ENCODE data around the gene PPP4R4. TPM values are rescaled to one million over a fixed set of nuclear protein-coding genes. Genes with fewer than 3 reads are reported as not detected.
"Not testable (repeated sequence)": the region's sequence is repeated elsewhere in the genome, so short reads cannot be mapped to it uniquely, and the experiment has no call there.

The PPP4R4 gene
- total and polyA plus RNA-seq, 12 donors, result 0.08 to 6.2 (median 0.55) TPM

- intact Hi-C loops (cut with DNase I), result no loop called here
- no peak for TF ChIP-seq CTCF (IDR thresholded peaks at IDR 0.05)
- TF ChIP-seq POLR2A (IDR thresholded peaks at IDR 0.05), result no peak
- H3K4me3 ChIP-seq, result no peak overlapping the region
- no peaks in the 10 kb centered on the region for H3K4me1 ChIP-seq (replicated peaks in 1 of 2)
- DNase-seq, result no peak
- H3K27me3 ChIP-seq, result no peaks in the 10 kb centered on the region
- H3K36me3 ChIP-seq (replicated peaks in 1 of 2), result no peaks in the 10 kb centered on the region
- no peaks in the 10 kb centered on the region for H3K9me3 ChIP-seq (replicated peaks in 1 of 3)
- no peak overlapping the region for H3K27ac ChIP-seq
- WGBS, 4 donors, result 70 to 86% (median 82%) methylated on average over 10 of the region's 10 CpGs
These were observed 95.0 kb downstream of the PPP4R4 start for GRCh38 chr14:94269156-94269555.

GRCh38 chr14:94276898-94277561 is 102.9 kb downstream of the PPP4R4 start:
- DNase-seq; intact Hi-C loops (cut with DNase I); H3K9me3 ChIP-seq (replicated peaks in 1 of 3); H3K27me3 ChIP-seq; H3K4me1 ChIP-seq (replicated peaks in 1 of 2); H3K36me3 ChIP-seq (replicated peaks in 1 of 2); H3K4me3 ChIP-seq; H3K27ac ChIP-seq: not testable (repeated sequence)
- WGBS, 4 donors, result 82 to 89% (median 85%) methylated on average over 11 of the region's 11 CpGs

DNA sequence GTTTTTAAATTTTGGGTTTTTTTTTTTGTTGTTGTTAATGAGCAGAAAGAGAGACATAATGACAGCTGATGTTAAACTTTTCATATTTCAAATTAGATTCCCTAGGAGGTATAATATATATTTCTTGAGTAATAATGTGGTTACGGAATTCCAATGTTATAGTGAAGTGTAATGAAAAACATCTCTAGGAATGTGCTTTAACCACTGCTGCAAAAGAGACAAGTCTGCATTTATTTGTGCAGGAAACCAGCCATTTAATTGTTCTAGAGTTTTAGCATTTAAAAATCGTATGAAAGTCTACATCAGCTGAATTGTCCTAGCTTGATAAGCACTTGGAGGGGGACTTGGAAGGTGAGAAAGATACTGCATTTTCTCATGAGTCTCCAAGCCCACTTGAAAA is 104.6 kb downstream of the PPP4R4 start:
- TF ChIP-seq CTCF (IDR thresholded peaks at IDR 0.05) (no peak), POLR2A (IDR thresholded peaks at IDR 0.05) (no peak)
- no peaks in the 10 kb centered on the region for H3K4me1 ChIP-seq (replicated peaks in 1 of 2)
- WGBS, 4 donors, result 64 to 71% (median 67%) methylated on average over 2 of the region's 2 CpGs
- H3K4me3 ChIP-seq, result no peak overlapping the region
- intact Hi-C loops (cut with DNase I), result no loop called here
- no peaks in the 10 kb centered on the region for H3K36me3 ChIP-seq (replicated peaks in 1 of 2)
- H3K27ac ChIP-seq, result no peak overlapping the region
- H3K27me3 ChIP-seq, result no peaks in the 10 kb centered on the region
- H3K9me3 ChIP-seq (replicated peaks in 1 of 3), result no peaks in the 10 kb centered on the region
- DNase-seq, result no peak

DNA sequence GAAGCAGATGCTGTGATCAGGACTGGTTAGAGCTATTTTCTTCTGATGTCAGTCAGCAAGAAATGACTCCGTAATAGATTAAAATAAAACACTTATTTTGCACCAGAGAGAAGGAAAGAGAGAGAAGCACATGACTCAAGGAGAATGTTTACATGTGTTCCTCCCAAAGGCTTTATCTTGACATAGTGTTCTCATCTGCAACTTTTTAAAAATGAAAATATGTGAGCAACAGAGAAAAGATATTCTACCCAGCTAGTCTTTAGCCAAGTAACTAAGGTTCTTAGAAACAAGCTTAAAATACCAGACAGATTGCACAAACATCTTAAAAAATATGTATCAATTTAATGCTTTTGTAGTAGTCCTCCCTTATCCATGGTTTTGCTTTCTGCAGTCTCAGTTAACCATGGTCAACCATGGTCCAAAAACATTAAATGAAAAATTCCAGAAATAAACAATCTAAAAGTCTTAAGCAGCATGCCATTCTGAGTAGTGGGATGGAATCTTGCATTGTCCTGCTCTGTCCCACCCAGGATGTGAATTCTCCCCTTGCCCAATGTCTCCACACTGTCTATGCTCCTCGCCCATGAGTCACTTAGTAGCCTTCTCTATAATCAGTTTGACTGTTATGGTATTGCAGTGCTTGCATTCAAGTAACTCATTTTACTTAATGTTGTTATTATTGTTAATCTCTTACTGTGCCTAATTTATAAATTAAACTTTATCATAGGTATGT is 109.0 kb downstream of the PPP4R4 start:
- Histone ChIP-seq H3K36me3 (replicated peaks in 1 of 2) (no peaks in the 10 kb centered on the region), H3K27ac (no peak overlapping the region), H3K4me1 (replicated peaks in 1 of 2) (no peaks in the 10 kb centered on the region), H3K4me3 (no peak overlapping the region), H3K27me3 (no peaks in the 10 kb centered on the region), H3K9me3 (replicated peaks in 1 of 3) (no peaks in the 10 kb centered on the region)
- DNase-seq, result no peak
- WGBS, 4 donors, result 78 to 86% (median 84%) methylated on average over 2 of the region's 2 CpGs
- TF ChIP-seq POLR2A (IDR thresholded peaks at IDR 0.05), result no peak
- TF ChIP-seq CTCF (IDR thresholded peaks at IDR 0.05), result no peak
- intact Hi-C loops (cut with DNase I), result no loop called here

GRCh38 chr14:94284221-94284620 is 110.1 kb downstream of the PPP4R4 start:
- H3K4me3 ChIP-seq, result no peak overlapping the region
- no peaks in the 10 kb centered on the region for H3K36me3 ChIP-seq (replicated peaks in 1 of 2)
- no peak overlapping the region for H3K27ac ChIP-seq
- DNase-seq, result no peak
- TF ChIP-seq POLR2A (IDR thresholded peaks at IDR 0.05) (no peak), CTCF (IDR thresholded peaks at IDR 0.05) (no peak)
- H3K27me3 ChIP-seq, result no peaks in the 10 kb centered on the region
- WGBS, 4 donors, result 71 to 90% (median 75%) methylated on average over 2 of the region's 2 CpGs
- H3K9me3 ChIP-seq (replicated peaks in 1 of 3), result no peaks in the 10 kb centered on the region
- no peaks in the 10 kb centered on the region for H3K4me1 ChIP-seq (replicated peaks in 1 of 2)
- intact Hi-C loops (cut with DNase I), result no loop called here
